ENCODE data around the gene TTLL3. TPM values are rescaled to one million over a fixed set of nuclear protein-coding genes. Genes with fewer than 3 reads are reported as not detected.

Gene TTLL3
- total and polyA plus RNA-seq, 2 of the 8 experiments (the other 6 are each of a cell fraction or from before 2014, with no cell fraction given), result 5.9 to 8.9 TPM

DNA sequence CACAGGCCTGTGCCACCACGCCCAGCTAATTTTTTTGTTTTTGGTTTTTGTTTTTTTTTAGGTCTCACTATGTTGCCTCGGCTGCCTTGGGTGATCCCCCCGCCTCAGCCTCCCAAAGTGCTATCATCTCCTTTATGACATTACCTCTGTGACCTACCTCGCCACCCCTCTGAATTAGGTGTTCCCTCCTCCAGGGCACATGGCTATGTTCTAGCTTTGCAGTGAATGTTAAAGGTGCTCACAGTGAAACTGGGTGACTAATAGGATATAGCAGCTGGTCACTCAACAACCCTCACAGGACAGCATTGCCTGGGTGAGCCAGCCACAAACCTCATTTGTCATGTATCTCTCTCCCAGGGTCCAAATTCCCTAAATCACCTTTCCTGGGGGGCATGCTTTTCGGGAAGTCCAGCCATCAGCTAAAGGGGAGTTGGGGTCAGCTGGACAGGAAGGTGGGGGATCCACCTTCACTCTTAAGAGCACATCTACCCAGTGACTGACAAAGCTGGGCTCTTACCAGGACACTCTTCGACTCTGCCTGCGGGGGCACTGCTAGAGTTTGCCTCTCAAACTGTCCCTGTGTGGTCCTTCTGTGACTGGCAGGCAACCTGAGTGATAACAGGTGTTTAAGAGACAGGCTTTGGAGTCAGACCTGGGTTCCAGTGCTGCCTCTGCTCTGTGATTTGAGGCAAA, 1.6 kb upstream of the TTLL3 start (continued):
- TF ChIP-seq SUZ12 (IDR thresholded peaks at IDR 0.05; ENCODE audit: low read length), result no peak
- TF ChIP-seq TCF12 (IDR thresholded peaks at IDR 0.05; ENCODE audit: low read depth, low read length), result no peak
- peak; percentile 35; the same call in 1 of the 2 replicates for TF ChIP-seq RFX5 (IDR thresholded peaks at IDR 0.05; ENCODE audit: borderline replicate concordance, low read depth, low read length)
- TF ChIP-seq, protein P1, sequence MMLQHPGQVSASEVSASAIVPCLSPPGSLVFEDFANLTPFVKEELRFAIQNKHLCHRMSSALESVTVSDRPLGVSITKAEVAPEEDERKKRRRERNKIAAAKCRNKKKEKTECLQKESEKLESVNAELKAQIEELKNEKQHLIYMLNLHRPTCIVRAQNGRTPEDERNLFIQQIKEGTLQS (IDR thresholded peaks at IDR 0.05; ENCODE audit: insufficient read depth, low read depth, low read length), result no peak
- TF ChIP-seq SP2 (IDR thresholded peaks at IDR 0.05; ENCODE audit: low read length), result no peak
- TF ChIP-seq ATF2 (IDR thresholded peaks at IDR 0.05; ENCODE audit: low read length), result no peak

Measured in H1 (cell line).